K562 (cell line): ENCODE measurements around the gene HPF1. TPM values are rescaled to one million over a fixed set of nuclear protein-coding genes. Genes with fewer than 3 reads are reported as not detected.
A peak's percentile ranks its signal among the peaks of the same experiment; 100 is the strongest.

Source experiments
- ATAC-seq: fragments of 200-7000 bp; cut with Tn5 transposase; 3 replicates; pipeline ENCODE4 v1.9.1; 2020; ENCODE audit warnings: moderate library complexity
- BruUV-seq: library from RNA; stranded (reverse); fragments of 400-500 nt; replicated peaks from 2 replicates; lab custom pipeline; 2021; lab: Mats Ljungman, UMichigan
- CTCF ChIA-PET: fragments of 300-600 bp; formaldehyde crosslinking; extraction: SDS; loops from one replicate; lab custom pipeline; 2021; ENCODE audit warnings: low intra/inter-chr PET ratio; lab: Yijun Ruan, JAX
- POLR2A ChIA-PET: fragments of 300-600, 350-650 bp; sonication (Branson Sonifier 250); formaldehyde crosslinking; extraction: SDS; loops from one replicate; lab custom pipeline; 2021; ENCODE audit warnings: antibody characterized with exemption, inconsistent platforms; lab: Yijun Ruan, JAX
- DNase-seq, 4 experiments: peaks; one replicate each; pipeline versions ENCODE4 v3.0.0 to v3.0.0-alpha.2; 2011 to 2018; ENCODE audit warnings: low spot score in 3 of 4, mixed read lengths in 3 of 4; ENCODE audit errors: extremely low read depth in 1 of 4
- FAIRE-seq: peaks from 2 replicates; lab custom pipeline; 2011; peaks lifted over from hg19 to GRCh38; lab: Jason Lieb, UNC
- H2AFZ ChIP-seq: 2 replicates; pipeline ENCODE4 v1.6.0; 2011; ENCODE audit warnings: low read depth, low read length, control low read depth, inconsistent platforms
- H3K27ac ChIP-seq: fragments of 200-600 bp; 3 replicates; pipeline ENCODE4 v1.8.0; 2011; ENCODE audit warnings: low read depth, mild to moderate bottlenecking, control low read depth, inconsistent platforms, low read length, moderate library complexity, mixed read lengths; ENCODE audit errors: extremely low read depth
- H3K27me3 ChIP-seq, 2 experiments: fragments of 300-600 bp in 1 of 2; 2 replicates in 1 of 2; 3 replicates in 1 of 2; pipeline versions ENCODE4 v1.6.0 to v1.8.0; 2011; ENCODE audit warnings: inconsistent platforms in 2 of 2, low read length in 2 of 2, mild to moderate bottlenecking in 1 of 2, mixed read lengths in 1 of 2, moderate library complexity in 1 of 2; ENCODE audit not compliant: control insufficient read depth in 2 of 2, insufficient read depth in 2 of 2
- H3K36me3 ChIP-seq: fragments of 300-600 bp; 3 replicates; pipeline ENCODE4 v1.8.0; 2011; ENCODE audit warnings: mild to moderate bottlenecking, low read length, inconsistent platforms; ENCODE audit not compliant: control insufficient read depth, insufficient read depth
- H3K4me1 ChIP-seq, 2 experiments: fragments of 200-600 bp in 1 of 2; replicated peaks in 1 of 2; 2 replicates in 1 of 2; 3 replicates in 1 of 2; pipeline versions ENCODE4 v1.5.1 to v1.8.0; 2011; ENCODE audit warnings: inconsistent platforms in 2 of 2, low read length in 2 of 2, mild to moderate bottlenecking in 1 of 2, mixed read lengths in 1 of 2, moderate library complexity in 1 of 2; ENCODE audit not compliant: control insufficient read depth in 2 of 2, insufficient read depth in 2 of 2
- H3K4me2 ChIP-seq: 2 replicates; pipeline ENCODE4 v1.6.1; 2011; ENCODE audit warnings: low read length, control low read depth, inconsistent platforms, mixed read lengths; ENCODE audit not compliant: insufficient read depth
- H3K4me3 ChIP-seq: fragments of 200-600 bp; sonication (generic), shearing (Covaris generic); 2 replicates; pipeline ENCODE4 v1.5.1; 2016; ENCODE audit warnings: control low read depth, inconsistent platforms
- H3K79me2 ChIP-seq: fragments of 200-600 bp; 3 replicates; pipeline ENCODE4 v1.8.0; 2011; ENCODE audit warnings: low read length, inconsistent platforms; ENCODE audit not compliant: control insufficient read depth, insufficient read depth
- H3K9ac ChIP-seq, 2 experiments: 2 replicates each; pipeline versions ENCODE4 v1.6.0 to v1.6.1; 2011; ENCODE audit warnings: low read depth in 2 of 2, low read length in 2 of 2, control low read depth in 1 of 2, inconsistent platforms in 1 of 2, mild to moderate bottlenecking in 1 of 2, mixed read lengths in 1 of 2; ENCODE audit not compliant: insufficient read depth in 1 of 2
- H3K9me1 ChIP-seq: one replicate; pipeline ENCODE4 v1.6.0; 2011; ENCODE audit warnings: inconsistent platforms, mild to moderate bottlenecking, low read length, moderate library complexity; ENCODE audit not compliant: control insufficient read depth, insufficient read depth
- H3K9me3 ChIP-seq: replicated peaks from 2 replicates; pipeline ENCODE4 v1.5.1; 2011; ENCODE audit warnings: low read depth, low read length, inconsistent platforms; ENCODE audit not compliant: control insufficient read depth, insufficient read depth
- H4K20me1 ChIP-seq: replicated peaks from 2 replicates; pipeline ENCODE4 v1.6.1; 2011; ENCODE audit warnings: low read length, inconsistent platforms, mixed read lengths; ENCODE audit not compliant: control insufficient read depth, insufficient read depth
- E2F8 ChIP-seq: fragments of 450-650 bp; IDR thresholded peaks from 2 replicates; pipeline ENCODE4 v1.7.1; 2018; ENCODE audit warnings: mild to moderate bottlenecking, low read depth; ENCODE audit not compliant: partially characterized antibody
- FOS ChIP-seq: IDR thresholded peaks from 3 replicates; pipeline ENCODE4 v1.6.1; 2011; ENCODE audit not compliant: insufficient read length; ENCODE audit errors: extremely low read depth
- KDM1A ChIP-seq, 2 experiments: fragments of 450-650 bp; IDR thresholded peaks; 2 replicates each; pipeline ENCODE4 v1.6.1; 2016; ENCODE audit warnings: mild to moderate bottlenecking in 2 of 2
- MNT ChIP-seq, 2 experiments: fragments of 450-650 bp; conservative IDR thresholded peaks; 2 replicates each; pipeline ENCODE4 v1.6.1; 2017; ENCODE audit warnings: mild to moderate bottlenecking in 2 of 2, moderate library complexity in 2 of 2
- PBX2 ChIP-seq, 2 experiments: IDR thresholded peaks in 1 of 2; conservative IDR thresholded peaks in 1 of 2; 2 replicates each; pipeline ENCODE4 v1.6.1; 2016; ENCODE audit warnings: low read depth in 2 of 2, mild to moderate bottlenecking in 1 of 2, missing compliant biosample characterization in 1 of 2, missing genetic modification characterization in 1 of 2, moderate library complexity in 1 of 2
- POLR2A ChIP-seq: fragments of 450-650 bp; conservative IDR thresholded peaks from 2 replicates; pipeline ENCODE4 v1.6.1; 2016
- POLR2B ChIP-seq: fragments of 450-650 bp; IDR thresholded peaks from 2 replicates; pipeline ENCODE4 v1.6.1; 2018; ENCODE audit warnings: low read depth; ENCODE audit not compliant: partially characterized antibody
- TBP ChIP-seq: optimal IDR thresholded peaks from 2 replicates; pipeline ENCODE3; 2011; ENCODE audit warnings: low read depth, low read length, improper control_type of control experiment
- WGBS: fragments of 100-300 bp; shearing (Covaris generic); methylation state at CpG from one replicate; pipeline ENCODE4 v1.1.6; 2016; ENCODE audit warnings: low coverage, mixed read lengths; ENCODE audit not compliant: insufficient coverage; ENCODE audit errors: missing lambda C conversion rate; 5-methylcytosine and 5-hydroxymethylcytosine counted together
- in situ Hi-C: fragments of 300-500 bp; cut with MboI; formaldehyde crosslinking; loops from 4 replicates; pipeline ENCODE4 v1.15.0; 2018; ENCODE audit warnings: inconsistent platforms, mixed read lengths
- intact Hi-C: fragments of 100-400 bp; cut with micrococcal nuclease; formaldehyde crosslinking; loops from 2 replicates; pipeline ENCODE4 v1.14.2; 2022
- polyA plus RNA-seq, 8 experiments: library from polyadenylated mRNA; depleted of rRNA in 4 of 8; stranded (reverse) in 5 of 8; unstranded in 3 of 8; fragments of >200 nt; fragmentation: Nextera tagmentation in 2 of 8; fragmentation: Illumina TruSeq in 1 of 8; extraction: Ambion mirVana in 2 of 8; extraction: Trizol in 1 of 8; gene quantifications; 2 replicates each; pipeline versions ENCODE4 v1.2.1 to v1.2.3, GENCODE V29; 2011 to 2014; ENCODE audit warnings: inconsistent platforms in 1 of 8, missing spikeins in 1 of 8
- total RNA-seq, 7 experiments: library from RNA; depleted of rRNA in 6 of 7; stranded (reverse); fragments of >200 nt in 6 of 7; fragmentation: Illumina TruSeq in 2 of 7; extraction: Trizol in 2 of 7; gene quantifications; 2 replicates each; pipeline versions ENCODE4 v1.2.1 to v1.2.3, GENCODE V29; 2011 to 2021; ENCODE audit warnings: low replicate concordance in 1 of 7

Gene HPF1
- total and polyA plus RNA-seq, 9 of the 15 experiments (the other 6 are each of a cell fraction or from before 2014, with no cell fraction given): 21.2 to 89.4 (median 35.2) TPM

GRCh38 chr4:169727616-169728015 is 30.1 kb downstream of the HPF1 start:
- no peak overlapping the region for H3K4me2 ChIP-seq
- H3K27me3 ChIP-seq: no peaks in the 10 kb centered on the region
- no peak overlapping the region for H3K27ac ChIP-seq
- in situ Hi-C loops (no loop called here), intact Hi-C loops (no loop called here)
- ATAC-seq (no peak), DNase-seq (no peak), FAIRE-seq (no peak)
- H3K79me2 ChIP-seq: no peaks in the 10 kb centered on the region
- no peak overlapping the region for H3K4me3 ChIP-seq
- no peaks in the 10 kb centered on the region for H3K9me3 ChIP-seq
- no peak overlapping the region for H3K9ac ChIP-seq
- H3K36me3 ChIP-seq: peaks cover 28% of the 10 kb centered on the region; the same call in 2 of the 3 replicates
- H3K4me1 ChIP-seq: no peaks in the 10 kb centered on the region
- H2AFZ ChIP-seq: no peak overlapping the region
- no TSS peak for BruUV-seq
- no peak for TF ChIP-seq TBP
- 0 out of 4 replicates have a peak, but pooled peaks of 1 of the 2 experiments have one; percentile 12 for TF ChIP-seq KDM1A (IDR thresholded peaks at IDR 0.05)
- POLR2A ChIA-PET: interaction anchor here (1.0 kb wide), 1 partner anchor 14 kb away, joined by 4 read pairs; no protein-coding TSS in a partner anchor
- CTCF ChIA-PET: no interaction called here
- H4K20me1 ChIP-seq: no peaks in the 10 kb centered on the region
- H3K9me1 ChIP-seq: no peaks in the 10 kb centered on the region

- ATAC-seq (peak; percentile 43), FAIRE-seq (no peak), DNase-seq (no peak)
- H3K27me3 ChIP-seq: no peaks in the 10 kb centered on the region
- WGBS: 55% methylated on average over 2 of the region's 2 CpGs
- no peaks in the 10 kb centered on the region for H3K9me1 ChIP-seq
- no peaks in the 10 kb centered on the region for H4K20me1 ChIP-seq
- no peaks in the 10 kb centered on the region for H3K9me3 ChIP-seq
- H3K9ac ChIP-seq: no peak overlapping the region
- no peak overlapping the region for H3K4me2 ChIP-seq
- ChIA-PET CTCF (no interaction called here), POLR2A (no interaction called here)
- intact Hi-C loops (no loop called here), in situ Hi-C loops (no loop called here)
- H3K79me2 ChIP-seq: no peaks in the 10 kb centered on the region
- peaks cover 28% of the 10 kb centered on the region for H3K36me3 ChIP-seq
- no TSS peak for BruUV-seq
- no peaks in the 10 kb centered on the region for H3K4me1 ChIP-seq
- H2AFZ ChIP-seq: no peak overlapping the region
- no peak overlapping the region for H3K27ac ChIP-seq
- no peak overlapping the region for H3K4me3 ChIP-seq
- TF ChIP-seq FOS (no peak), PBX2 (CRISPR knock-in tag; IDR thresholded peaks at IDR 0.05; ENCODE audit: low read depth) (no peak), PBX2 (tag; conservative IDR thresholded peaks at IDR 0.05; ENCODE audit: low read depth) (no peak), MNT (conservative IDR thresholded peaks at IDR 0.05) (no peak), POLR2A (peak; percentile 57; the same call in 1 of the 2 replicates), E2F8 (peak; percentile 46), POLR2B (peak; percentile 70)
Observed at GRCh38 chr4:169724260-169724659, 33.5 kb downstream of the HPF1 start.
